HepG2 (cell line): ENCODE measurements around the gene ALOXE3. TPM values are rescaled to one million over a fixed set of nuclear protein-coding genes. Genes with fewer than 3 reads are reported as not detected.

Experiments used
- EP300 ChIP-seq, 3 experiments: sonication (generic) in 1 of 3; formaldehyde crosslinking in 1 of 3; IDR thresholded peaks; 2 replicates each; pipeline versions ENCODE4 v1.5.1 to v1.6.1; 2011 to 2020; ENCODE audit warnings: low read depth in 2 of 3, low read length in 2 of 3, borderline replicate concordance in 1 of 3, improper control_type of control experiment in 1 of 3, mild to moderate bottlenecking in 1 of 3, missing genetic modification reagents in 1 of 3, moderate library complexity in 1 of 3
- GATA4 ChIP-seq: sonication (generic); IDR thresholded peaks from 2 replicates; pipeline ENCODE4 v1.6.1; 2016; ENCODE audit warnings: antibody characterized with exemption, low read depth, borderline replicate concordance
- KMT2A ChIP-seq: sonication (generic); formaldehyde crosslinking; IDR thresholded peaks from 2 replicates; pipeline ENCODE4 v1.4.0; 2020; ENCODE audit warnings: missing genetic modification reagents
- NAIF1 ChIP-seq: sonication (generic); formaldehyde crosslinking; IDR thresholded peaks from 2 replicates; pipeline ENCODE4 v1.5.0; 2020; ENCODE audit warnings: mild to moderate bottlenecking, missing genetic modification reagents, borderline replicate concordance
- NFKB2 ChIP-seq: sonication (generic); formaldehyde crosslinking; IDR thresholded peaks from 2 replicates; pipeline ENCODE4 v1.4.0; 2020; ENCODE audit warnings: missing genetic modification reagents, borderline replicate concordance
- SP4 ChIP-seq: sonication (generic); formaldehyde crosslinking; IDR thresholded peaks from 2 replicates; pipeline ENCODE4 v1.8.1; 2023; ENCODE audit warnings: mild to moderate bottlenecking, missing genetic modification reagents
- SYNCRIP ChIP-seq: fragments of 200-400 bp; formaldehyde crosslinking; IDR thresholded peaks from 2 replicates; pipeline ENCODE4 v1.6.1; 2018; ENCODE audit warnings: mild to moderate bottlenecking, low read depth, low read length; ENCODE audit not compliant: insufficient read depth
- TRIM24 ChIP-seq: sonication (generic); formaldehyde crosslinking; IDR thresholded peaks from 2 replicates; pipeline ENCODE4 v1.8.0; 2022; ENCODE audit warnings: mild to moderate bottlenecking, missing genetic modification reagents
- ZFY ChIP-seq: sonication (generic); formaldehyde crosslinking; IDR thresholded peaks from 2 replicates; pipeline ENCODE4 v1.4.0; 2020; ENCODE audit warnings: missing genetic modification reagents
- ZNF639 ChIP-seq: conservative IDR thresholded peaks from 2 replicates; pipeline ENCODE4 v1.6.1; 2018; ENCODE audit warnings: missing genetic modification reagents
- ZNF687 ChIP-seq: sonication (generic); formaldehyde crosslinking; IDR thresholded peaks from 2 replicates; pipeline ENCODE4 v1.5.1; 2020; ENCODE audit warnings: mild to moderate bottlenecking, missing genetic modification reagents, moderate library complexity
- polyA plus RNA-seq, 8 experiments: library from polyadenylated mRNA; depleted of rRNA in 3 of 8; stranded (reverse) in 7 of 8; unstranded in 1 of 8; fragments of >200 nt; fragmentation: Illumina TruSeq in 4 of 8; extraction: Trizol in 4 of 8; gene quantifications; 2 replicates each; pipeline versions ENCODE4 v1.2.1 to v1.2.3, GENCODE V29; 2011 to 2016; ENCODE audit warnings: low read depth in 4 of 8, missing spikeins in 1 of 8, mixed read lengths in 1 of 8; ENCODE audit not compliant: insufficient read depth in 1 of 8
- total RNA-seq, 5 experiments: library from RNA; depleted of rRNA; stranded (reverse); fragments of >200 nt; fragmentation: Illumina TruSeq; extraction: Trizol; gene quantifications; 2 replicates each; pipeline ENCODE4 v1.2.3, GENCODE V29; 2016; ENCODE audit warnings: low read depth in 1 of 5
- TF ChIP-seq, protein P1 (sequence below): sonication (generic); formaldehyde crosslinking; IDR thresholded peaks from 2 replicates; pipeline ENCODE4 v1.4.0; 2020; ENCODE audit warnings: missing genetic modification reagents
- TF ChIP-seq, protein P2 (sequence below): sonication (generic); formaldehyde crosslinking; IDR thresholded peaks from 2 replicates; pipeline ENCODE4 v1.5.0; 2020; ENCODE audit warnings: mild to moderate bottlenecking, missing genetic modification reagents, borderline replicate concordance
- TF ChIP-seq, protein P3 (sequence below): sonication (generic); formaldehyde crosslinking; IDR thresholded peaks from 2 replicates; pipeline ENCODE4 v1.4.0; 2020; ENCODE audit warnings: missing genetic modification reagents, borderline replicate concordance

ALOXE3 gene
- total and polyA plus RNA-seq, 2 of the 13 experiments (the other 11 are each of a cell fraction or from before 2014, with no cell fraction given) = 0.07 TPM; not detected in 1

DNA sequence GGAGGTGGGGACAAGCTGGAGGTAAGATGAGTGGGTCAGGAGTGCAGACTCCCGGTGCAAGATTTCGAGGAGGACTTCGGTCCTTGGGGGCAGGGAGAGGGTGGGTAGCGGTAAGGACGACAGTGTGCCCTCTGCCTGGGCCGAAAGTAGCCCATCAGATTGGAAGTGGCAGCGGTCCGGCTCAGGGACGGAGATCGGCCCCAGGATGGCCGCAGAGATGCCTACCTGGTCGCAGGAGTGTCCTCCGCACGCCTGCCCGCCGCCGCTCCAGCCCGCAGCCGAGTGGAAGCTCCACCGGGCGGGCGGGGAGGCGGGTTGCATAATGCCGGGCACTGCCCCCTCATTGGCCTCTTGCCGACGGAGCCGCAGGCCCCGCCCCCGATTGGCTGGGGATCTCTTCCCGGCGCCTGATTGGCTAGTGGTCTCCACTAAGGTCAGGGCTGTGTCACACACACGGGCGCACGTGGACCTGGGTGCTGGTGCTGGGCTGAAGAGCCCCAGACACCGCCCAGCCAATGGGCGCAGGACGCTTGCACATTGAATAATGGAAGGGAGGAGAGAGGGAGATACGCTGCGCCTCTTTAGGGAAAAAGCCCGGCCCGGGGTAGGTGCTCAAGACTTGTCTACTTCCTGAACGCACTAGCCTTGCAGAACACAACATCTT, 33.9 kb upstream of the ALOXE3 start, which contains the start of gene PER1 (continued):
- TF ChIP-seq, protein P1, sequence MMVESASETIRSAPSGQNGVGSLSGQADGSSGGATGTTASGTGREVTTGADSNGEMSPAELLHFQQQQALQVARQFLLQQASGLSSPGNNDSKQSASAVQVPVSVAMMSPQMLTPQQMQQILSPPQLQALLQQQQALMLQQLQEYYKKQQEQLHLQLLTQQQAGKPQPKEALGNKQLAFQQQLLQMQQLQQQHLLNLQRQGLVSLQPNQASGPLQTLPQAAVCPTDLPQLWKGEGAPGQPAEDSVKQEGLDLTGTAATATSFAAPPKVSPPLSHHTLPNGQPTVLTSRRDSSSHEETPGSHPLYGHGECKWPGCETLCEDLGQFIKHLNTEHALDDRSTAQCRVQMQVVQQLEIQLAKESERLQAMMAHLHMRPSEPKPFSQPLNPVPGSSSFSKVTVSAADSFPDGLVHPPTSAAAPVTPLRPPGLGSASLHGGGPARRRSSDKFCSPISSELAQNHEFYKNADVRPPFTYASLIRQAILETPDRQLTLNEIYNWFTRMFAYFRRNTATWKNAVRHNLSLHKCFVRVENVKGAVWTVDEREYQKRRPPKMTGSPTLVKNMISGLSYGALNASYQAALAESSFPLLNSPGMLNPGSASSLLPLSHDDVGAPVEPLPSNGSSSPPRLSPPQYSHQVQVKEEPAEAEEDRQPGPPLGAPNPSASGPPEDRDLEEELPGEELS = no peak
- TF ChIP-seq SYNCRIP = no peak
- TF ChIP-seq SP4 (CRISPR knock-in tag) = no peak
- no peak for TF ChIP-seq KMT2A
- TF ChIP-seq ZNF687 = peak; percentile 89
- no peak for TF ChIP-seq NAIF1 (CRISPR knock-in tag)
- TF ChIP-seq NFKB2 = no peak; the same call in 1 of the 2 replicates
- TF ChIP-seq ZFY (CRISPR knock-in tag) = no peak; the same call in 1 of the 2 replicates
- TF ChIP-seq, protein P2, sequence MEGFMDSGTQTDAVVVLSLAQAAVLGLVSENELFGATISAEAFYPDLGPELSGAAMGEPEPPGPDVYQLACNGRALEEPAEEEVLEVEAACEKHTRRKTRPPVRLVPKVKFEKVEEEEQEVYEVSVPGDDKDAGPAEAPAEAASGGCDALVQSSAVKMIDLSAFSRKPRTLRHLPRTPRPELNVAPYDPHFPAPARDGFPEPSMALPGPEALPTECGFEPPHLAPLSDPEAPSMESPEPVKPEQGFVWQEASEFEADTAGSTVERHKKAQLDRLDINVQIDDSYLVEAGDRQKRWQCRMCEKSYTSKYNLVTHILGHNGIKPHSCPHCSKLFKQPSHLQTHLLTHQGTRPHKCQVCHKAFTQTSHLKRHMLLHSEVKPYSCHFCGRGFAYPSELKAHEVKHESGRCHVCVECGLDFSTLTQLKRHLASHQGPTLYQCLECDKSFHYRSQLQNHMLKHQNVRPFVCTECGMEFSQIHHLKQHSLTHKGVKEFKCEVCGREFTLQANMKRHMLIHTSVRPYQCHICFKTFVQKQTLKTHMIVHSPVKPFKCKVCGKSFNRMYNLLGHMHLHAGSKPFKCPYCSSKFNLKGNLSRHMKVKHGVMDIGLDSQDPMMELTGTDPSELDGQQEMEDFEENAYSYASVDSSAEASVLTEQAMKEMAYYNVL (CRISPR knock-in tag) = 0 out of 2 replicates have a peak, but pooled peaks have one; percentile 33
- no peak for TF ChIP-seq GATA4
- 0 out of 4 replicates have a peak, but pooled peaks of 1 of the 2 experiments have one; percentile 5 for TF ChIP-seq EP300 (IDR thresholded peaks at IDR 0.05; ENCODE audit: low read depth in 2 of 2, low read length in 2 of 2)
- TF ChIP-seq EP300 (CRISPR knock-in tag; IDR thresholded peaks at IDR 0.05; ENCODE audit: borderline replicate concordance) = peak; percentile 33; the same call in 1 of the 2 replicates
- TF ChIP-seq ZNF639 (CRISPR knock-in tag) = no peak
- TF ChIP-seq, protein P3, sequence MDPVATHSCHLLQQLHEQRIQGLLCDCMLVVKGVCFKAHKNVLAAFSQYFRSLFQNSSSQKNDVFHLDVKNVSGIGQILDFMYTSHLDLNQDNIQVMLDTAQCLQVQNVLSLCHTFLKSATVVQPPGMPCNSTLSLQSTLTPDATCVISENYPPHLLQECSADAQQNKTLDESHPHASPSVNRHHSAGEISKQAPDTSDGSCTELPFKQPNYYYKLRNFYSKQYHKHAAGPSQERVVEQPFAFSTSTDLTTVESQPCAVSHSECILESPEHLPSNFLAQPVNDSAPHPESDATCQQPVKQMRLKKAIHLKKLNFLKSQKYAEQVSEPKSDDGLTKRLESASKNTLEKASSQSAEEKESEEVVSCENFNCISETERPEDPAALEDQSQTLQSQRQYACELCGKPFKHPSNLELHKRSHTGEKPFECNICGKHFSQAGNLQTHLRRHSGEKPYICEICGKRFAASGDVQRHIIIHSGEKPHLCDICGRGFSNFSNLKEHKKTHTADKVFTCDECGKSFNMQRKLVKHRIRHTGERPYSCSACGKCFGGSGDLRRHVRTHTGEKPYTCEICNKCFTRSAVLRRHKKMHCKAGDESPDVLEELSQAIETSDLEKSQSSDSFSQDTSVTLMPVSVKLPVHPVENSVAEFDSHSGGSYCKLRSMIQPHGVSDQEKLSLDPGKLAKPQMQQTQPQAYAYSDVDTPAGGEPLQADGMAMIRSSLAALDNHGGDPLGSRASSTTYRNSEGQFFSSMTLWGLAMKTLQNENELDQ = no peak
- no peak for TF ChIP-seq TRIM24 (CRISPR knock-in tag)
